ENCODE results near the gene ETV3.
"Not testable (repeated sequence)": the region's sequence is repeated elsewhere in the genome, so short reads cannot be mapped to it uniquely, and the experiment has no call there.

Gene ETV3

DNA sequence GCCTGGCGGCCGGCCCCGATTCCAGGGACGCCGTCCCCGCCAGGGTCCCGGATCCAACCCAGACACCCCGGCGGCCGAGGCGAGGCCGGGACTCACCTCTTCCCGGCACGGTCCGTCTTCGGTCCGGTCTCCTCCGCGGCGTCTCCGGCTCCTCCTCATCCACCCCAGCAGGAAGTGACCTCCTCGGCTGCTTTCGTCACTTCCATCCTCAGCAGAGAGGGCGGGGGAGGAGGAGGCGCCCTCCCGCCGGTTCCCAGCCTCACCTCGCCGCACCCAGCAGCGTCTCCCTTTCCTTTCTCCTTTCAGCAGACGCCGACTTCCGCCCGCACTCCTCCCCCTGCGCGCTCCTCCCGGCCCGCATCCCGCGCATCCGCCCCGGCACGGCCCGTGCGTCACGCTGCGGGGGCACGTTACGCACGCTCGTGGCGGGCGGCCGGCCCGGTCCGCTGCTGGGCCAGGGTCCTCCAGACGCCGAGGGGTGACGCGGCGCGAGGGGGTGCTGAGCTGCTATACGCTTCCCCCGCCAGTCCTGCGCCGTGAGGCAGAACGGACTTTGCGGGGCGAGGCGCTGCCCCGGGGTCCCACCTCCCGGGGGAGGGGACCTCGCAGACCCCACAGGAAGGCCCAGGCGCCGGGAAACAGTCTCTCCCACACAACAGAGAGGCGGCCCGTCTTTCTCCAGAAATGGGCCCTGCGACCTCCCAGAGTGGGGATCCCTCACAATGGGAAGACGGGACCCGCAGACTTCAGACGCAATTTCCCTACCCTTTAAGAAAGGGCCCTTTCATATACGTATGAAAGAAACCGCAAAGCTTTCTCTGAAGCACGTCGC lies at the start of gene ETV3:
Gene ETV3 (minus strand): TSS at position 176 of the 832 bp plus-strand sequence. CDS start 2,043 bp downstream, outside the sequence.
- DNase-seq = peak; percentile 93 to 95 (median 94)

DNA sequence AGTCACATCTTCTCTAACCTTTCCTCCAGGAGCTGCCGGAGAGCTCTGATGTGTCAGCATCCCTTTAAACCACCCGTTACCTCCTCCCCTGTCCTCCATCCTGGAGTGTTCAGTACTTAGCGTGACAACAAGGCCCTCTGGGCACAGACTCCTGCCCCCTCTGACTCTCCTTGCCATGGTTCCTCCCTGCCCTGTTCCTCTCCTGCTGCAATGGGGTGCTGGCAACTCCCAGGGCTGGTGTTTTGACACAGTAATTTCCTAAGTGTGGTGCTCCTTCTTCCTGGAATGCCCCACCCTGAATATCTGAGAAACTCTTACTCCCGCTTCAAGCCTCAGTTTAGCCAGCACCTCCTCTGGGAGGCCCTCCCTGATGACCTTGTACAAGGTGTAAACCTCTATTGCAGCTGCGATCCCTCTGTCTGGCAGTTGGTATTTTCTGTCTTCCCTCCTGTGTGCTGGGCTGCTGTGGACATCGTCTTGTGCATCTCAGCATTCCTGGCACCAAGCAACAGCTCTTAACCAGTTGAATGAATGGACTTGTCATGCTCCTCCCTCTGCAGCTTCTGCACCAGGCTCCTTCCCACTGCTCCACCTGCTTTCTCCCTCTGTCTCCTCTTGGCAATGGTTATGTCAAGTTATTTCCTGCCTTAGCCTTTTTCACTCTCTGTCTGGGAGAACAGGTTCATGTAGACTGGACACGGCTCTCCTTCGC lies 48.2 kb upstream of the ETV3 start:
- no peak for DNase-seq

DNA sequence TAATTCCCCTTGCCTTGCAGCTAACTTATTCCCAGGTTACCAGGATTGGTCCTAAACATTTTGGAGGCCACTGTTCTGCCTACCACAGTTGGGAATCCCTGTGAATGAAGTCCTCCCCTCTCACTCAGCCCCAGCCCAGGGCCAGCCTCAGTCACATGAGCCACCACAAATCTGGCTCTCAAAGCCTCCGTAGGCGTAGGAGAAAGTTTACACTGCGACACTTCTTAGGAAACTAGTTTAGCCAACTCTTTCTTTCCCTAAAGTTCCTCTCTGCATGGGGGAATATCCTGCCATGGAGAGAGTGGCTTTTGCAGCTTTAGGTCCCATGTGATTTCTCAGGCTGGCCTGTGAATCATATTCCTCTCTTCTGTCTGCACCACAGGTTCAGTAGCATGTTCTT lies 45.7 kb upstream of the ETV3 start:
- DNase-seq = no peak

DNA sequence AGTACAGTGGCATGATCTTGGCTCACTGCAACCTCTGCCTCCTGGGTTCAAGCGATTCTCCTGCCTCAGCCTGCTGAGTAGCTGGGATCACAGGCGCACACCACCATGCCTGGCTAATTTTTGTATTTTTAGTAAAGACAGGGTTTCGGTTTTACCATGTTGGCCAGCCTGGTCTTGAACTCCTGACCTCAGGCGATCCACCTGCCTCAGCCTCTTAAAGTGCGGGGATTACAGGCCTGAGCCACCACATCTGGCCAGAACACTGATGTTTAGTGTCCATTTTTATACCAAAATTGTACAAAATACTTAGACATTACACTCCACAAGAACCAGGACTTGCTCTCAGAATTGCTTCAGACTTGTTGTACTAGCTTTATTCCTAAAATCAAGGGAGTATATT lies 44.2 kb upstream of the ETV3 start:
- DNase-seq = not testable (repeated sequence)

DNA sequence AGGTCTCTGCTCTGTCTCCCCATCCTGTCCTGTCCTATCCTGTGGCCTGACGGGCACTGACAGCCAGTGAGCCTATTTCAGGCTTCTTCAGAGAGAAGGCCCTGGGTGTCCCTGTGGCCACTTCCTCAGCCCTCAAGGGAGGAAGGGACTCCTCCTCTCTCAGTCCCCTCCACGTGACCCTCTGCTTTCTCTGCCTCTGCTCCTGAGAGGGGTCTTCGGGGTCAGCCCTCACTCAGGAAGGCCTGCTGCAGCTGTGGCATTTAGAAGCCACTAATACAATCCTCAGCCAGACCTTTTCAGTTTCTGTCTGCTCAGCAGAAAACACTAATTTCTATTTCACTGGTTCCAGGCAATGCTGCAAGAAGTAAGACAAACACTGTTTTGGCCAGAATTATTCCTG lies 43.6 kb upstream of the ETV3 start:
- no peak for DNase-seq

DNA sequence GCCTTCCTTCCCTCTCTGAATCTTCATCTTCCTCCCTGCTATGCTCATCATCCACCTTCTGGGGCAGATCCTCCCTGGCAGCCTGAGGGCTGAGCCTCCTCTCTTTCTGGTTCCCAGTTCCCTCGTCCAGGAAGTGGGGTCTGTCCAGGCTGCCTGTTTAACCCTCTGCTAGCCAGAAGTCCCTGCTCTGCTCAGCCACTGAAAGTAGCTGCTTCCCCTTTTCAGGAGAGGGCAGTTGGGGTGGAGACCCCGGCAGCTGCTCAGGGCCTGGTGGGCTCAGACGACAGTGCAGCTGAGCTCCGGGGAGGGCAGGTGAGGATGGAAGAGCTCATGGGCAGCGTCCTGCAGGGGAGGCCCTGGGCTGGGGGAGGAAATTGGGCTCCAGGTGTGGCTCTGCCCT lies 43.1 kb upstream of the ETV3 start:
- DNase-seq = no peak

DNA sequence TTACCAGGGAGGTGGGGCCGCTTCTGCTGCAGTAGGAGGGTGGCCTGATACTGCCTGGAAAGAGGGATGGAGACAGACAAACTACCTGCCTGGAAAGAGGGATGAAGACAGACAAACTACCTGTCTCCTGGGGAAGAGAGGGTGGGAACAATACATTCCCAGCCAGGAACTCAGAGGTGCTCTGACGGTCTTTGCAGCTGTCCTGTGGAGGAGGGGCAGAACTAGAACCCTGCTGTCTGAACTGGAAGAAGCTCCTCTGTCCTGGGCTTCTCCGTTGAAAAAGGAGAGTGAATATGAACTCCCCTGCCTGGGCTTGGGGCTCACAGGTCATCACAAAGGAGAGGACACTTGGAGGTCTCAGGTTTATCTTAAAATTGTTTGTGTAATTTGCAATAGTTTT lies 40.3 kb upstream of the ETV3 start:
- DNase-seq = no peak

DNA sequence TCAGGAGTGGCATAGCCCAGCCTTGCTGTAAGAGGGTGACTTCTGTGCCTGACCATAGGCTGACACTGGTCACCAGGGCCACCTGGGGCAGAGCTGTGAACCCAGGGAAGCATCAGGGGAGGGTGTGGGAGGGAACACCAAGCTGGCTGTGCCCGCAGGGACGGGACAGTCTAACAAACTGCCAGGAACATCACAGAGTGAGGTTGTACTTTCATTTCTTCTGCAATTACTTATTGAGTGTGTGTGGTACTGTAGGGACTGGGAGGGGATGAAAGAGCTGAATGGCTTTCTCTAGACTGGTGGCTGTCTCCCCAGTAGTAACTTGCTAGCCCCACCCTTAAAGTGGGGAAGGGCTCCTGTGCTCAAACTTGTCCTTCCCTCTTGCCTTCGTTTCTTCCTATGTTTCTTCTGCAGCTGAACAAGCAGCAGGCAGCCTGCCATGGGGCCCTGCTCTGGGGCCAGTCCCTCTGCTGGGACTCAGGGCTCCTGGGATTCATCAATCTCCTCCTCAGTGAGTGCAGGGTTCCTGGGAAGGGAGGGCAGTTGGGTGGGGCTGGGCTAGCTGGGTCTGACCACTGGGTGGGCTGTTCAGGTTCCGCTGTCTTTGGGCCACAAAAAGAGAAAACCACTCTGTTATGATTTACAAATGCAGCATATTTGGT lies 39.7 kb upstream of the ETV3 start:
- no peak for DNase-seq

DNA sequence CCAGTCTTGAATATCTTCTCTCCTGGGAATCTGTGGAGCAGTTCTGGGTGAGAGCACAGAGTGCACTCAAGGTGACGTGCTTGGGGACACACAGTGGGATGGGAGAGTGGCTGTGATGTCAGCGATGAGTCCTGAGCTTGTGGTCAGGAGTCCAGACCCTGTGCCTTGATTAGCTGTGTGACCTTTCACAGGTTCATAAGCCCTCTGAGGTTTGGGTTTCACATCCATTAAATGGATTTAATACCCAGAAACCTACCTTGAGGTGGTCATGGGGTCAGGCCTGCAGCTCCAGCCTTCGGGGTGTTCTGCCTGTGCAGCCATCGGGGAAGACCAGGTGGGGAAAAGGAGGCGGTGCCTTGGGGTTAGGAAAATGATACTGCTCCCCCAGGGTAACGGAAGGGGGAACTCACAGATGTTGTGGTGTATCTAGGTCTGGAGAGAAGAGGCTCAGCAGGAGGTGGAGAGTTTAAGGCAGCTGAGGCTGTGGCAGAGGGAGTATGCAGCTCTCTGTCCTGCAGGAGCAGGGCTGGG lies 38.5 kb upstream of the ETV3 start:
- no peak for DNase-seq

DNA sequence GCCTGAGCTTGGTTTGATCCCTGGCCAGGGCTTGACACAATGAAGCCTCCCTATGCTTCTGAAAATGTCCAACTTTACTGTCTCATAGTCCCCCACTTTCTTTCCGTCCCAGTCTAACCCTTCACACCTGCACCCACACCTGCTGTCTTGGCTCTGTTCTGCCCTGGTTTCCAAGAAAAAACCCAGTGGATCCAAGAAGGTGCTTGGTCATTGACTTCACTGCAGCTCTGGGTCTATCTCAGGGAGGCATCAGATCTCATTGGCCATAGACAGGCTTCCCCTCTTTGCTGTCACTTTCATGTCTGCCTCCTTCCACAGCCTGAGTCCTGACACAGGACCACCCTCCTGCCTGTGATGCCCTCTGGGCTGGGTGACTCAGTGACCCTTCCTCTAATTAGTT lies 37.8 kb upstream of the ETV3 start:
- DNase-seq = no peak

DNA sequence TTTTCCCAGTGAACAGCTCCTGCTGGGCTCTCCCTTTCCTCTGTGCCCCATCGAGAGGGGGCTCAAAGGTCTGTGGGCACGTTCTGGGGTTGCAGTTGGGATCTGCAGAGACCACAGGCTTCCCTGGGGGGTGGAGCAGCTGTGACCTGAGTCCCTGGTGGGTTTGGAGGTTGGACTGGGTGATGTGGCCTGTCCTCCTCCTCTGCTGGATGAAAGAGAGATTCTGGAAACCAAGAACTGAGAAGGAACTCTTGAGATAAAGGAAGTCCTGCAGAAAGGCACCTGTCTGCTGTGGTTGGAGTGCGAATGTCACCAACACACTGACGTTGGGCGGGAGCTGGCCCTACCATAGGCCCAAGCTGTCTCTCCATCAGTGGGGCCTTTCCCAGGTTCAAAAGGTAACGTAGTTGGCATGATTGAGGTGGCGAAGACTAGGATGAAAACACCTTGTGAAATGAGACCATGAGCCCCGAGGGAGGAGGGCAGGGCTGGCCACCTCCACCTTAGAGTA lies 35.8 kb upstream of the ETV3 start:
- DNase-seq = no peak

DNA sequence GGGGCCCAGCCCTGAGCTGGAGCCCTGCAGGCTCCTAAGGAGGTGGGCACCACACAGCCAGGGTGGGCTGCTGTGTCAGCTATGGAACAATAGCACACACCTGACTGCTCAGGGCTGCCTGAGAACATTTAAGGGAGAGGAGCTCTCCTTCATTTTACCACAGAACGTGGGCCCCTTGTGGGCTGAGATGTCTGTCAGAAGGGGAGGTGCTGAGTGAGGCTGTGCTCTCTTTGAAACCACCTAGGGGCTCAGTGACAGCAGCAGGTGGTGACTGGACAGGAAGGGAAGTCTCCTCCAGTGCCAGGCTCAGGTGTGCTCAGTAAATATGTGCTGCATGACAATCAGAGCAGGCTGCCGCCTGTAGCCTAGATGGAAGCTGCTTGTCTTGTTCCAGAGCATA lies 35.0 kb upstream of the ETV3 start:
- peak in 1 of 3 experiments; percentile 42 for DNase-seq

DNA sequence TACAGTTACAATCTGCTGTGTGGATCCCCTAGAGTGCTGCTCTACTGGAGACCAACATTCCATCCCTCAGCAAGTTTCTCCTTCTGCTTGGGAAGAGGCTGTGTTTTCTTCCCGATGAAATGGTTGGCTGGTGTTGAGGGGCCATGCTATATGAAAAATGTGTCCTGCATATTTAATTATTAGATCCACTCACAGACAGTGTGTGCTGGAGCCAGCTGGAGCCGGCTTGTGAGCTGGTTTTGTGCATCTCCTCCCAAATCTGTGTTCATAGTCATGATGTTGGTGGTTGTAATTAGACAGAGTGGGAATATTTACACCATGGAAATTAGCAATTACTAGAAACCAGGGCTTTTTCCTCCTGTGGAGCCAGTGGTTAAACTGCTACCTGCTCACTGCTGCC lies 34.4 kb upstream of the ETV3 start:
- DNase-seq = not testable (repeated sequence)

DNA sequence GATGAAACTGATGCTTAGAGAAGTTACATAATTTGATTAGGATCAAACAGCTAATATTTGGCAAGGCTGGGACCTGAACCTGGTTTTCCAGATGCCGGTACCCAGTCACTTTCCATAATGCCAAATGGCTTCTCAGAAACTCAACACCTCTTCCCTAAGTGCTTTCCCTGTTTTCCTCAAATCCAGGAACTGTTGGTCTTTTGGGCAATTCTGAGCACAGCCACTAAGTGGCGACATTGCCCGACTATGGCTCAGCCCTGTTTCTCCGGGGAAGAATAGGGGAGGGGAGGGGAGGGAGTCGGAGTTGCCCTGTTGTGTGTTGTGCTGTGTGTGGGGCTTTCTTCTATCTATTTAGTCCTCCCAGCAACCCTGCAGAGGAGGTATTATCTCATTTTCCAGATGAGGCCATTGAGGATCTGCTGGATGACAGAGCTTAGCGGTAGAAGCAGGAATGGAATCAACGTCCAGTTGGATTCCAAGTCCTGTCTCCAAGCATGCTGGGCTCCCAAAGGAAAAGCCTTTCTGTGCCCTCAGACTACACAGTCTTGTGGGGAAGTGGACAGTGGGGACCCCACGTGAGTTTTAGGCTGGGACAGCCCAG lies 33.8 kb upstream of the ETV3 start:
- peak; percentile 15 to 68 (median 54) for DNase-seq

DNA sequence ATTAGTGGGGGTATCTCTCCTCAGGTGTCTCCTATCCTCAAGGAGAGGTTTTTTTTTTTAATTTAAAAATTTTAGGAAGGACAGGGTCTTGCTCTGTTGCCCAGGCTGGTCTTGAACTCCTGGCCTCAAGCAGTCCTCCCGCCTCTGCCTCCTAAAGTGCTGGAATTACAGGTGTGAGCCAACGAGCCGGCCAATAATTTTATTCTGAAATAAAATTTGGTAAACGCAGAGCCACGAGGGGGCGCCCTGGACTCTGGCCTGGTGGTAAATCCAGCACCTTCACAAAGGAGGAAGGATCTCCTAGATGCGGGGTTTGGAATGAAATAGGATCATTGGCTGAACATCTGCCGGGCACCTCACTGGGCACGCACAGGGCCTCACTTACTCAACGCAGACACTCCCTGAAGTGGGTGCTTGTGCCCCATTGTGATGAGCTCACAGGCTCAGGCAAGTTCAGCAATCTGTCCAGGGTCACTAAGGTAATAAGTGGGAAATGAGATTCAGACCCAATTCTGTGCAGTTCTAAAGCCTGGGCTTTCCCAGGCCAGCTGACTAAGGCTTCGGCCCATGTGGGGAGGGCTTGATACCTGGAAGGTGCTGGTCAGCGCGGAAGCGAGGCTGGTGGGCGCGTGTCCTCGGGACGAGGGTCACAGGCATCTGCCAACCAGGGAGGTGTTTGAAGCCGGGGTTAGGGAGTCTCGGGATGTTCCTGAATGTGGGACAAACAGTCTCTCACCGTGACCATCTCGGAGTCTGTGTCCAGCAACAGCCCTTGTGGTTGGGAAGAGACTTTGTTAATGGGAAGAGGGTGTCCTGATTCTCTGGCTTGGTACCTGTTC lies 32.7 kb upstream of the ETV3 start:
- DNase-seq = peak; percentile 21 to 74 (median 63)

DNA sequence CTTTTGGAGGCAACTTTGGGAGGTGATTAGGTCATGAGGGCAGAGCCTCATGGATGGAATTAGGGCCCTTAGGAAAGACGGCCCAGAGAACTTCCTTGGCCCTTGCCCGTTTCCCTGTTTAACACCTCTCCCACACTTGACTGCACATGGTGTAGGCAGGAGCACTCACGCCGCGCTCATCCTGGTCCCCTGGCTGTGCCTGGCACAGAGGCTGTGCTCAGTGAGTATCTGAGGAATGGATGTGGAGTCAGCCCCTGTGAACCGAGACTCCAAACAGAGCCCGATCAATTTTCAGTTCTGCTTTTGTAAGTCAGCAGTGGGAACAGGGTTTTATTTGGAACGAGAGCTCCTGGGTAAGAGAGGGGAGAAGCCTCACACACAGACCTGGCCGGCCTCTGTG lies 29.8 kb upstream of the ETV3 start:
- no peak for DNase-seq

DNA sequence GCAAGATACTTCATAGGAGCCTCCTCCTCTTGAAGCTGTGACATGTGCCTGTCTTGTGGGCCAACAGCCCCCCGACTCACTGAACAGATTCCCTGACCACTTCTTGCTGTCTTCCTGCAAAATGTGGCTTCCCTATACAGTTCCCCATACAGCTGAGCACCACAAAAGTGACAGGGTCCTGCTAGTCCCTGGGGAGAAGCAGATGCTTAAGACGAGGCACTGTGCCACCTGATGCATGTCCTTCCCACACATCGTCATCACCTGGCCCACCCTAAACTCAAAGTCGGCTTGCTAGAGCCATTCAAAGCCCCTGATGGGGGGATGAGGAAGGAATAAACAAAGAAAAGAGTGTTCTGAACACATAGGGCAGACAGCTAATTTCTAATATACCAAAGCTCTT lies 29.2 kb upstream of the ETV3 start:
- no peak for DNase-seq

DNA sequence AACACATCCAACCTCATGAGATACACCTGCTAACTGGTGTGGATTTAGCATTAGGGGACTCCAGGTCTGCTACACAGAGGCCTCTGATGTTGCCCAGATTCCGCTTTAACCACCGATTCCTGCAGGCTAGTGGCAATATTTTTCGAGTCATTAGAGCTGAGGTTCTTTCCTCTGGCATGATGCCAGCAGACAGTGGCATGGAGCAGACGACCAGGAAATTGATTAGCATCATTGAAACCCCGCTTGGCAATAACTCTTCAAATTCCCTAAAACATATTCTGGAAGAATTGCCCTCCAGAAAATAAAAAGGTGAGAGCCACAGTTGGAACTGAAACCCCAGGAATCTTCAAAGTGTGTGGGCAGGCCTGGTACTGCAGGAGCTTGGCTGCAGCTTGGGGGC lies 28.4 kb upstream of the ETV3 start:
- peak in 2 of 3 experiments; percentile 13 to 49 for DNase-seq

DNA sequence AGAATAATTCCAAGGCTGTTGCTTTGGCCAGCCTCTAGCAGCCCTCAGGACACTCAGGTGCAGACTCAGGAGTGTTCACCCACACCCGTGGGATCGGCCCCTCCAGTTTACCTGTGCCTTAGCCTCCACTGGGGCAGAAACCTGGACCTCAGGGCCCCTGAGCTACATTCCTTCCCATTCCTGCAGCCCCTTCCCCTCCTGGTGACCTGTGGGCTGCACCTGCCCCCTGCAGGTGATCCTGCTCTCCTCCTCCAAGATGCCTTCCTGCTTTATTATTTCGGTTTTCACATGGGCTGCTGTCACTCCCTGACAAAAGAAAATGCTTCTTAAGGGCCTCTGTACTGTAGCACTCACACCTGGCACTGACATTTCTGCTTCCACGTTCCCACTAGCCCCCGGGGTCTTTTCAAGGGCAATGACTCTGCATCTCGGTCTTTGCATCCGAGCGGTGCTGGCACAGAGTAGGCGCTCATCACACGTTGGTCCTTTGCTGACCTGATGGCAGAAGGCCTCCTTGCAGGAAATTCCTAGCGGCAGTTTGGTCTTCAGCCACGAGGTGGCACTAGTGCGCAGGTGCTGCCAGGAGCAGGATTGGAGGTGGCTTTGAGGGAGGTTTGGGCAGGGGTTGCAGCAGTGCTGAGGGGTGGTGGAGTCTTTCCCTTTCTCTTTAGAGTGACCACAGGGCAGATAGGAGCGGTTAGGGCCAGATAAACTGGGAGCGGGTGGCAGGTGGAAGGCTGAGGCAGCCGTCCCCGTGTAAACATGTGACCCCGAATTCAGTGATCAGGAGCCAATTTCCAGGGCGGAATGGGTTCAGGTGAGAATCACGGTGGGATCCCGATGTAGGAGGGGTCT lies 25.3 kb upstream of the ETV3 start:
- peak; percentile 67 to 93 (median 85) for DNase-seq

DNA sequence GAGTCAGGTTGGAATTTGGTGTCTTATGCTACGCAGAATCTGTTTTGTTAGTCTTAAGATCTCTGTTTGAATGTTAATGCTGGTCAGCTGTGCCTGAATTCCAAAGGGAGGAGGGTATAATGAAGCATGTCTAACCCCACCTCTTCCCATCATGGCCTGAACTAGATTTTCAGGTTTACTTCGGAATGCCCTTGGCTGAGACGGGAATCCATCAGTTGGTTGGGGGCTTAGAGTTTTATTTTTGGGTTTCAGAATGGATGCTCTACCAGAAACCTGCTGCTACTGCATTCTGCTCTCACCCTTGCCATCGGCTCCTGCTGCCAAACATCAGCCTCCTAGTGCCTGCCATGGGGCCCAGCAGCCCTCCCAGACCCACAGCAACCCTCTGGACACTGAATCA lies 24.1 kb upstream of the ETV3 start:
- no peak for DNase-seq

DNA sequence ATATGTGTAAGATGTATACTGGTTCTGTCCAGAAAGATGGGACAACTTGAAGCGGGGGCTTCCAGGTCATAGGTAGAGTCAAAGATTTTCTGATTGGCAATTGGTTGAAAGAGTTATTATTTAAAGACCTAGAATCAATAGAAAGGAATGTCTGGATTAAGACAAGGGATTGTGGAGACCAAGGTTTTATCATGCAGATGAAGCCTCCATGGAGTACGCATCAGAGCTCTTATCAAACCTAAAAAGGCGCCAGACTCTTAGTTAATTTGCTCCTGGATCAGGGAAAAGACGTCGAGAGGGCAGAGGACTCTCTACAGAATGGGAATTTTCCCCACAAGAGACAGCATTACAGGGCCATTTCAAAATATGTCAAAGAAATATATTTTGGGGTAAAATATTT lies 23.7 kb upstream of the ETV3 start:
- DNase-seq = no peak
